Activated T-cell treated with anti-CD3 and anti-CD28 coated beads, Interleukin-2, amount 50 U/mL, for 24 hours (primary cell): Measurements from ENCODE around the gene ELAVL3.
"Not testable (repeated sequence)": the region's sequence is repeated elsewhere in the genome, so short reads cannot be mapped to it uniquely, and the experiment has no call there.

Experiments used
- DNase-seq: peaks from one replicate; pipeline ENCODE4 v3.0.0-alpha.2; 2020
- H3K27ac Mint-ChIP-seq: 2 replicates; pipeline ENCODE4 v1.8.0; 2020; ENCODE audit warnings: mild to moderate bottlenecking, mixed read lengths
- H3K27me3 Mint-ChIP-seq: 2 replicates; pipeline ENCODE4 v1.8.0; 2020; ENCODE audit warnings: mixed read lengths
- H3K36me3 Mint-ChIP-seq: 2 replicates; pipeline ENCODE4 v1.8.0; 2020; ENCODE audit warnings: low read depth, mixed read lengths
- H3K4me1 Mint-ChIP-seq: 2 replicates; pipeline ENCODE4 v1.8.0; 2020; ENCODE audit warnings: low read depth, mixed read lengths
- H3K4me3 Mint-ChIP-seq: 2 replicates; pipeline ENCODE4 v1.8.0; 2020; ENCODE audit warnings: mild to moderate bottlenecking, moderate library complexity, mixed read lengths
- H3K9me3 Mint-ChIP-seq: 2 replicates; pipeline ENCODE4 v1.8.0; 2020; ENCODE audit warnings: mixed read lengths

Gene ELAVL3

GRCh38 chr19:11446652-11447301 is 34.1 kb downstream of the ELAVL3 start:
- Mint-ChIP-seq H3K9me3 (no peaks in the 10 kb centered on the region), H3K27me3 (no peaks in the 10 kb centered on the region), H3K36me3 (peaks cover 78% of the 10 kb centered on the region), H3K27ac (no peak overlapping the region), H3K4me1 (no peaks in the 10 kb centered on the region), H3K4me3 (no peak overlapping the region)
- DNase-seq, result peak; percentile 60

- Mint-ChIP-seq H3K27me3 (no peaks in the 10 kb centered on the region), H3K9me3 (no peaks in the 10 kb centered on the region), H3K27ac (no peak overlapping the region), H3K36me3 (peaks cover 83% of the 10 kb centered on the region), H3K4me3 (no peak overlapping the region), H3K4me1 (no peaks in the 10 kb centered on the region)
- no peak for DNase-seq
Measured at GRCh38 chr19:11446271-11446651, 34.6 kb downstream of the ELAVL3 start.

DNA sequence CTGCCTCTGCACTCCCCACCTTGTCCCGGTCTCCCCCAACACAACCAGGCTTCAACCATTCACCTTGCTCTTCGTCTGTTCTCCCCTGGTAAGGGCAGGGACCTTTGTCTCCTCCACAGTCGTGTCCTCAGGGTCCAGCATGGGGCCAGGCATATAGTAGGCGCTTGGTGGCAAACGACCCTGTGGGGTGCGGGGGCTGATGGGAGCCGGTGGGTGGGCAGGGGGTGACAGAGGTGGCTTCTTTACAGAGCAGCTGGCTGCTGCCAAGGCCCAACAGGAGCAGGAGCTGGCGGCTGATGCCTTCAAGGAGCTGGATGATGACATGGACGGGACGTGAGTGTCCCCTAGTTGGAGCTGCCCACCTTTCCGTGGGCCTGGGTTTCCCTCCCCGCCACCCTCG is 35.7 kb downstream of the ELAVL3 start:
- peaks cover 85% of the 10 kb centered on the region for H3K36me3 Mint-ChIP-seq
- H3K27me3 Mint-ChIP-seq, result no peaks in the 10 kb centered on the region
- no peak overlapping the region for H3K27ac Mint-ChIP-seq
- peaks cover 5% of the 10 kb centered on the region for H3K4me1 Mint-ChIP-seq
- no peak overlapping the region for H3K4me3 Mint-ChIP-seq
- DNase-seq, result no peak
- H3K9me3 Mint-ChIP-seq, result no peaks in the 10 kb centered on the region

GRCh38 chr19:11444059-11444458 is 36.8 kb downstream of the ELAVL3 start:
- H3K27me3 Mint-ChIP-seq, result no peaks in the 10 kb centered on the region
- H3K27ac Mint-ChIP-seq, result no peak overlapping the region
- H3K36me3 Mint-ChIP-seq, result peaks cover 83% of the 10 kb centered on the region
- H3K9me3 Mint-ChIP-seq, result no peaks in the 10 kb centered on the region
- no peak overlapping the region for H3K4me3 Mint-ChIP-seq
- peaks cover 5% of the 10 kb centered on the region for H3K4me1 Mint-ChIP-seq
- DNase-seq, result no peak

DNA sequence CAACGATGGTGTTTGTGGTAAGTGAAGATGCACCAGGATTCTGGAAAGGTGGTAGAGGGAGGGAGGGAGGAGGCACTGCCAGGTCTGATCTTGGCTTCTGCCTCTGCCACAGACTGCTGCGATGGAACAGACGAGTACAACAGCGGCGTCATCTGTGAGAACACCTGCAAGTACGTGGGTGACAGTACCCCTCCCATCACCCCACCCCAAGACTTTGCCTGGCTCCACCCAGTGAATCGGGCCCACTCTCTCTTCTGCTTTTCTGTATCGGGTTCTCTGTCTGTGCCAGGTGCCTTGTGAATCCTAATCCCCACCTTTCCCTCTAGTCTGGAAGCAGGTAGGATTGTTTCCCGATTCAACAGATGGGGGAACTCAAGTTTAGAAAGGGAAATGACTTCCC is 42.9 kb downstream of the ELAVL3 start:
- no peaks in the 10 kb centered on the region for H3K27me3 Mint-ChIP-seq
- DNase-seq, result no peak
- peak overlapping the region; percentile 99 for H3K4me3 Mint-ChIP-seq
- H3K36me3 Mint-ChIP-seq, result peaks cover 72% of the 10 kb centered on the region
- H3K9me3 Mint-ChIP-seq, result no peaks in the 10 kb centered on the region
- H3K4me1 Mint-ChIP-seq, result peaks cover 28% of the 10 kb centered on the region
- peak overlapping the region; percentile 23 for H3K27ac Mint-ChIP-seq

- Mint-ChIP-seq H3K36me3 (peaks cover 51% of the 10 kb centered on the region), H3K27me3 (no peaks in the 10 kb centered on the region), H3K4me1 (peaks cover 25% of the 10 kb centered on the region), H3K27ac (peak overlapping the region; percentile 97), H3K4me3 (peak overlapping the region; percentile 99), H3K9me3 (no peaks in the 10 kb centered on the region)
- DNase-seq, result no peak
Measured at GRCh38 chr19:11435833-11436313, 45.0 kb downstream of the ELAVL3 start.

GRCh38 chr19:11435057-11435832 is 45.6 kb downstream of the ELAVL3 start, which contains the start of the genes ODAD3 and PRKCSH:
Gene ODAD3 (minus strand): TSS chr19:11435121. CDS start chr19:11435016, 105 bp downstream.
Gene PRKCSH (plus strand): TSS chr19:11435635. CDS start chr19:11436118, 483 bp downstream.
- Mint-ChIP-seq H3K27me3 (no peaks in the 10 kb centered on the region), H3K27ac (peak within 1 kb of the TSS; percentile 97), H3K9me3 (no peaks in the 10 kb centered on the region), H3K4me1 (peaks cover 23% of the 10 kb centered on the region), H3K4me3 (peak within 1 kb of the TSS; percentile 99), H3K36me3 (peaks cover 45% of the 10 kb centered on the region)
- peak; percentile 98 for DNase-seq

GRCh38 chr19:11434703-11435056 is 46.2 kb downstream of the ELAVL3 start:
- peak overlapping the region; percentile 99 for H3K4me3 Mint-ChIP-seq
- H3K4me1 Mint-ChIP-seq, result peaks cover 23% of the 10 kb centered on the region
- peaks cover 39% of the 10 kb centered on the region for H3K36me3 Mint-ChIP-seq
- H3K27me3 Mint-ChIP-seq, result no peaks in the 10 kb centered on the region
- DNase-seq, result no peak
- no peaks in the 10 kb centered on the region for H3K9me3 Mint-ChIP-seq
- H3K27ac Mint-ChIP-seq, result peak overlapping the region; percentile 97

DNA sequence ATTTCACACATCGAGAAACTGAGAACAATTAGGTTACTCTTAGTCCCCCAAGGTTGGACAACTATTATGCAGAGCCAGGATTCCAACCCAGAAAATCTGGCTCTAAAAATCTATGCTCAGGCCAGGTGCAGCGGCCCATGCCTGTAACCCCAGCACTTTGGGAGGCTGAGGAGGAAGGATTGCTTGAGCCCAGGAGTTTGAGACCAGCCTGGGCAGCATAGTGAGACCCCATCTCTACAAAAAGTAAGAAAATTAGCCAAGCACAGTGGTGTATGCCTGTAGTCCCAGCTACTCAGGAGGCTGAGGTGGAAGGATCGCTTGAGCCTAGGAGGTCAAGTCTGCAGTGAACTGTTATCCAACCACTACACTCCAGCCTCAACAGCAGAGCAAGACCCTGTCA is 47.3 kb downstream of the ELAVL3 start:
- H3K4me1 Mint-ChIP-seq, result peaks cover 23% of the 10 kb centered on the region
- DNase-seq, H3K27ac Mint-ChIP-seq, H3K9me3 Mint-ChIP-seq, H3K27me3 Mint-ChIP-seq, H3K4me3 Mint-ChIP-seq: not testable (repeated sequence)
- H3K36me3 Mint-ChIP-seq, result peaks cover 32% of the 10 kb centered on the region

- no peak for DNase-seq
- Mint-ChIP-seq H3K4me3 (no peak overlapping the region), H3K9me3 (no peaks in the 10 kb centered on the region)
Measured at GRCh38 chr19:11426656-11427055, 54.2 kb downstream of the ELAVL3 start.

GRCh38 chr19:11425719-11426457 is 55.0 kb downstream of the ELAVL3 start:
- no peak for DNase-seq
- H3K27ac Mint-ChIP-seq, result no peak overlapping the region

More at GRCh38 chr19:11426656-11427055, 54.2 kb downstream of the ELAVL3 start:
- Mint-ChIP-seq H3K27ac (no peak overlapping the region), H3K27me3 (peaks cover 27% of the 10 kb centered on the region), H3K36me3 (no peaks in the 10 kb centered on the region), H3K4me1 (peaks cover 24% of the 10 kb centered on the region)

DNA sequence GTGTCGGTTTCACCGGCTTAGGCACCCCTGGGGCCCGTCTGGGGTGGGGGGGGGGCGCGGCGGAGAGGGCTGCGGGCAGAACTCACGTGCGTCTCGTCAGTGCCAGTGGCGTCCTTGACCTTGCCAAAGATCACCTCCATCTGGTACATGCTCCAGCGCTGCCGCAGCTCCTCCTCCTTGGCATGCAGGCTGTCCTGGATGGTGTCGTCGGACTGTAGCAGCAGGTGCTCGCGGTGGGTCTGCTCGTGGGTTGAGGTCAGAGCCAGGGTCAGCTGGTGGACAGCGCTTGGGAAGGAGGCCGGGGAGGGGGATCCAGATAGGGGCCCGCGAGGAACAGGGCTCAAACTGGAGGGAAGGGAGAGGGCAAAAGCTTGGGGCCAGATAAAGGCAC is 57.1 kb downstream of the ELAVL3 start:
- Mint-ChIP-seq H3K36me3 (no peaks in the 10 kb centered on the region), H3K27ac (no peak overlapping the region), H3K4me3 (no peak overlapping the region), H3K9me3 (no peaks in the 10 kb centered on the region), H3K27me3 (peaks cover 53% of the 10 kb centered on the region), H3K4me1 (peaks cover 41% of the 10 kb centered on the region)
- no peak for DNase-seq

More at GRCh38 chr19:11425719-11426457, 55.0 kb downstream of the ELAVL3 start:
- Mint-ChIP-seq H3K4me1 (peaks cover 32% of the 10 kb centered on the region), H3K27me3 (peaks cover 35% of the 10 kb centered on the region), H3K9me3 (no peaks in the 10 kb centered on the region), H3K36me3 (no peaks in the 10 kb centered on the region), H3K4me3 (no peak overlapping the region)

GRCh38 chr19:11423164-11423790 is 57.6 kb downstream of the ELAVL3 start:
- Mint-ChIP-seq H3K4me1 (peaks cover 44% of the 10 kb centered on the region), H3K27me3 (peaks cover 57% of the 10 kb centered on the region), H3K4me3 (no peak overlapping the region), H3K9me3 (no peaks in the 10 kb centered on the region), H3K27ac (no peak overlapping the region), H3K36me3 (no peaks in the 10 kb centered on the region)
- DNase-seq, result no peak
